WTC11 (cell line): ENCODE results near the gene OPCML. TPM values are rescaled to one million over a fixed set of nuclear protein-coding genes. Genes with fewer than 3 reads are reported as not detected.

ENCODE experiments used
- ATAC-seq: fragments of 200-7000 bp; cut with Tn5 transposase; 2 replicates; pipeline ENCODE4 v1.10.0; 2021; ENCODE audit warnings: mild to moderate bottlenecking, moderate library complexity
- CTCF ChIA-PET: fragments of 300-600 bp; sonication (Branson Sonifier 250); formaldehyde crosslinking; loops from one replicate; lab custom pipeline; 2021; ENCODE audit warnings: antibody characterized with exemption; lab: Charles Lee
- POLR2A ChIA-PET: fragments of 350-600 bp; sonication (Branson Sonifier 250); formaldehyde crosslinking; loops from one replicate; lab custom pipeline; 2021; ENCODE audit warnings: antibody characterized with exemption; lab: Charles Lee
- DNase-seq: peaks from one replicate; pipeline ENCODE4 v3.0.0; 2021; ENCODE audit warnings: low spot score
- H3K27ac Mint-ChIP-seq: 2 replicates; pipeline ENCODE4 v1.8.0; 2021; ENCODE audit warnings: mixed read lengths
- H3K27me3 Mint-ChIP-seq: 2 replicates; pipeline ENCODE4 v1.8.0; 2021; ENCODE audit warnings: low read depth, mild to moderate bottlenecking, moderate library complexity, mixed read lengths
- H3K36me3 Mint-ChIP-seq: 2 replicates; pipeline ENCODE4 v1.8.0; 2021; ENCODE audit warnings: mixed read lengths
- H3K4me1 Mint-ChIP-seq: 2 replicates; pipeline ENCODE4 v1.8.0; 2022; ENCODE audit warnings: mixed read lengths
- H3K4me3 Mint-ChIP-seq: 2 replicates; pipeline ENCODE4 v1.8.0; 2021; ENCODE audit warnings: mild to moderate bottlenecking, moderate library complexity, mixed read lengths
- H3K9me3 Mint-ChIP-seq: 2 replicates; pipeline ENCODE4 v1.8.0; 2021; ENCODE audit warnings: mixed read lengths
- GRHL2 ChIP-seq: fragments of 250-450 bp; sonication (Bioruptor Pico); IDR thresholded peaks from 2 replicates; pipeline ENCODE4 v1.8.0; 2022; ENCODE audit warnings: mild to moderate bottlenecking, moderate library complexity; ENCODE audit not compliant: insufficient replicate concordance, severe bottlenecking
- HMGA2 ChIP-seq: fragments of 250-450 bp; sonication (Bioruptor Pico); IDR thresholded peaks from 2 replicates; pipeline ENCODE4 v1.4.0; 2021; ENCODE audit warnings: mild to moderate bottlenecking, moderate library complexity
- HMGXB4 ChIP-seq: sonication (generic); formaldehyde crosslinking; IDR thresholded peaks from 2 replicates; pipeline ENCODE4 v1.8.1; 2023; ENCODE audit warnings: mild to moderate bottlenecking, moderate library complexity, missing genetic modification reagents
- NFYB ChIP-seq: sonication (generic); formaldehyde crosslinking; conservative IDR thresholded peaks from 2 replicates; pipeline ENCODE4 v1.8.0; 2022; ENCODE audit warnings: low read depth, missing genetic modification reagents
- PRDM15 ChIP-seq: sonication (generic); formaldehyde crosslinking; IDR thresholded peaks from 2 replicates; pipeline ENCODE4 v1.8.0; 2022; ENCODE audit warnings: missing genetic modification reagents
- STAT6 ChIP-seq: sonication (generic); formaldehyde crosslinking; conservative IDR thresholded peaks from 2 replicates; pipeline ENCODE4 v1.8.1; 2023; ENCODE audit warnings: mild to moderate bottlenecking, low read depth, missing genetic modification reagents, moderate library complexity
- ZNF416 ChIP-seq: fragments of 250-450 bp; sonication (Bioruptor Pico); IDR thresholded peaks from 2 replicates; pipeline ENCODE4 v1.9.0; 2021; ENCODE audit warnings: mild to moderate bottlenecking, inconsistent platforms
- total RNA-seq: library from RNA; stranded (reverse); gene quantifications from 3 replicates; pipeline ENCODE4 v1.2.3, GENCODE V29; 2021
- TF ChIP-seq, protein P1 (sequence below): sonication (generic); formaldehyde crosslinking; IDR thresholded peaks from 2 replicates; pipeline ENCODE4 v1.8.1; 2022; ENCODE audit warnings: missing genetic modification reagents, borderline replicate concordance
- TF ChIP-seq, protein P2 (sequence below): sonication (generic); formaldehyde crosslinking; IDR thresholded peaks from 2 replicates; pipeline ENCODE4 v1.8.1; 2023; ENCODE audit warnings: mild to moderate bottlenecking, missing genetic modification reagents, borderline replicate concordance

Gene OPCML
- total RNA-seq, 1 experiment from 2014 or later: 1.5 TPM

DNA sequence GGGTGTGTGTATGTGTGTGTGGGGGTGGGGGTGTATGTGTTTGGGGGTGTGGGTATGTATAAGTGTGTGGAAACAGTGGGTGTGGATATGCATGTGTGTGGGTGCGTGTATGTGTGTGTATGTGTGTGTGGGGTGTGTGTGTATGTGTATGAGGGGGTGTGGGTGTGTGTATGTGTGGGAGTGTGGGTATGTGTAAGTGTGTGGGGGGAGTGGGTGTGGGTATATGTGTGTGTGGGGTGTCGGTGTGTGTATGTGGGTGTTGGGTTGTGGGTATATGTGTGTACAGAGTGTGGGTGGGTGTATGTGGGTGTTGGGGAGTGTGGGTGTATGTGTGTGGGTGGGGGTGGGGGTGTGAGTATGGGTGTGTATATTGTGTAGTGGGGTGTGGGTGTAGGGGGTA is 206.0 kb downstream of the OPCML start (continued):
- TF ChIP-seq, protein P1, sequence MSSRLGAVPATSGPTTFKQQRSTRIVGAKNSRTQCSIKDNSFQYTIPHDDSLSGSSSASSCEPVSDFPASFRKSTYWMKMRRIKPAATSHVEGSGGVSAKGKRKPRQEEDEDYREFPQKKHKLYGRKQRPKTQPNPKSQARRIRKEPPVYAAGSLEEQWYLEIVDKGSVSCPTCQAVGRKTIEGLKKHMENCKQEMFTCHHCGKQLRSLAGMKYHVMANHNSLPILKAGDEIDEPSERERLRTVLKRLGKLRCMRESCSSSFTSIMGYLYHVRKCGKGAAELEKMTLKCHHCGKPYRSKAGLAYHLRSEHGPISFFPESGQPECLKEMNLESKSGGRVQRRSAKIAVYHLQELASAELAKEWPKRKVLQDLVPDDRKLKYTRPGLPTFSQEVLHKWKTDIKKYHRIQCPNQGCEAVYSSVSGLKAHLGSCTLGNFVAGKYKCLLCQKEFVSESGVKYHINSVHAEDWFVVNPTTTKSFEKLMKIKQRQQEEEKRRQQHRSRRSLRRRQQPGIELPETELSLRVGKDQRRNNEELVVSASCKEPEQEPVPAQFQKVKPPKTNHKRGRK: no peak
- TF ChIP-seq NFYB (CRISPR knock-in tag): no peak
- TF ChIP-seq, all 79 proteins: peak for 0

DNA sequence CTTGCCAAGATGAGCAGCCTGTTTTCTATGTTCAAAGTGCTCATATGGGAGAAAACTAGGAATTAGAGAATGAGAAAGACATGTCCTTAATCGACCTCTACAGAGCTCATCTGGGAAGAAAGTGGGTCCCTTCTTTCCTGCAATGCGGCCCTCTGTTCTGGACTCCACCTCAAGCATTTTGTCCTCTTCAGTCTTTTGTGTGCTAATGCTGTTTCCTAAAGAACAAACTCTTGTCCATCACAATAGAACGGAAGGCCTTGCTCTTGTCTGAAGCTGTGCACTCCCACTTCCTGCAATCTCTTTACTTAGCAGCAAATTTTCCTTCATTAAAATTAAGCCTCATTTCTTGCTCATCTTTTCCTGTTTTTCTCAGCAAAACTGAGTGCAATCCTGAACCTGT is 206.6 kb downstream of the OPCML start:
- Mint-ChIP-seq H3K4me3 (no peak overlapping the region), H3K4me1 (peaks cover 11% of the 10 kb centered on the region), H3K36me3 (no peaks in the 10 kb centered on the region), H3K27me3 (no peaks in the 10 kb centered on the region; the same call in 1 of the 2 replicates), H3K27ac (no peak overlapping the region; the same call in 1 of the 2 replicates), H3K9me3 (no peaks in the 10 kb centered on the region)
- TF ChIP-seq, protein P2, sequence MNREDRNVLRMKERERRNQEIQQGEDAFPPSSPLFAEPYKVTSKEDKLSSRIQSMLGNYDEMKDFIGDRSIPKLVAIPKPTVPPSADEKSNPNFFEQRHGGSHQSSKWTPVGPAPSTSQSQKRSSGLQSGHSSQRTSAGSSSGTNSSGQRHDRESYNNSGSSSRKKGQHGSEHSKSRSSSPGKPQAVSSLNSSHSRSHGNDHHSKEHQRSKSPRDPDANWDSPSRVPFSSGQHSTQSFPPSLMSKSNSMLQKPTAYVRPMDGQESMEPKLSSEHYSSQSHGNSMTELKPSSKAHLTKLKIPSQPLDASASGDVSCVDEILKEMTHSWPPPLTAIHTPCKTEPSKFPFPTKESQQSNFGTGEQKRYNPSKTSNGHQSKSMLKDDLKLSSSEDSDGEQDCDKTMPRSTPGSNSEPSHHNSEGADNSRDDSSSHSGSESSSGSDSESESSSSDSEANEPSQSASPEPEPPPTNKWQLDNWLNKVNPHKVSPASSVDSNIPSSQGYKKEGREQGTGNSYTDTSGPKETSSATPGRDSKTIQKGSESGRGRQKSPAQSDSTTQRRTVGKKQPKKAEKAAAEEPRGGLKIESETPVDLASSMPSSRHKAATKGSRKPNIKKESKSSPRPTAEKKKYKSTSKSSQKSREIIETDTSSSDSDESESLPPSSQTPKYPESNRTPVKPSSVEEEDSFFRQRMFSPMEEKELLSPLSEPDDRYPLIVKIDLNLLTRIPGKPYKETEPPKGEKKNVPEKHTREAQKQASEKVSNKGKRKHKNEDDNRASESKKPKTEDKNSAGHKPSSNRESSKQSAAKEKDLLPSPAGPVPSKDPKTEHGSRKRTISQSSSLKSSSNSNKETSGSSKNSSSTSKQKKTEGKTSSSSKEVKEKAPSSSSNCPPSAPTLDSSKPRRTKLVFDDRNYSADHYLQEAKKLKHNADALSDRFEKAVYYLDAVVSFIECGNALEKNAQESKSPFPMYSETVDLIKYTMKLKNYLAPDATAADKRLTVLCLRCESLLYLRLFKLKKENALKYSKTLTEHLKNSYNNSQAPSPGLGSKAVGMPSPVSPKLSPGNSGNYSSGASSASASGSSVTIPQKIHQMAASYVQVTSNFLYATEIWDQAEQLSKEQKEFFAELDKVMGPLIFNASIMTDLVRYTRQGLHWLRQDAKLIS: no peak
- no peak for TF ChIP-seq PRDM15 (CRISPR knock-in tag)
- no peak for TF ChIP-seq HMGXB4 (CRISPR knock-in tag)
- no peak for TF ChIP-seq ZNF416 (CRISPR knock-in tag)
- no peak for TF ChIP-seq GRHL2
- TF ChIP-seq NFYB (CRISPR knock-in tag): no peak
- TF ChIP-seq HMGA2 (CRISPR knock-in tag): no peak
- no peak for TF ChIP-seq STAT6 (CRISPR knock-in tag)
- ChIA-PET CTCF (no interaction called here), POLR2A (no interaction called here)
- ATAC-seq: no peak
- DNase-seq: no peak
